HG03432 (cell line): Measurements from ENCODE around the gene CMTM2.

ENCODE experiments used
- ATAC-seq: cut with Tn5 transposase; IDR thresholded peaks from one replicate; pipeline ENCODE4 v1.9.1; 2021; ENCODE audit warnings: mild to moderate bottlenecking, moderate library complexity; ENCODE audit not compliant: unreplicated experiment

The CMTM2 gene, protein sequence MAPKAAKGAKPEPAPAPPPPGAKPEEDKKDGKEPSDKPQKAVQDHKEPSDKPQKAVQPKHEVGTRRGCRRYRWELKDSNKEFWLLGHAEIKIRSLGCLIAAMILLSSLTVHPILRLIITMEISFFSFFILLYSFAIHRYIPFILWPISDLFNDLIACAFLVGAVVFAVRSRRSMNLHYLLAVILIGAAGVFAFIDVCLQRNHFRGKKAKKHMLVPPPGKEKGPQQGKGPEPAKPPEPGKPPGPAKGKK

GRCh38 chr16:66578651-66579531 is at the start of gene CMTM2:
CMTM2 (plus strand) TSS chr16:66579463; CDS start chr16:66579608, 145 bp downstream.
- no peak for ATAC-seq

DNA sequence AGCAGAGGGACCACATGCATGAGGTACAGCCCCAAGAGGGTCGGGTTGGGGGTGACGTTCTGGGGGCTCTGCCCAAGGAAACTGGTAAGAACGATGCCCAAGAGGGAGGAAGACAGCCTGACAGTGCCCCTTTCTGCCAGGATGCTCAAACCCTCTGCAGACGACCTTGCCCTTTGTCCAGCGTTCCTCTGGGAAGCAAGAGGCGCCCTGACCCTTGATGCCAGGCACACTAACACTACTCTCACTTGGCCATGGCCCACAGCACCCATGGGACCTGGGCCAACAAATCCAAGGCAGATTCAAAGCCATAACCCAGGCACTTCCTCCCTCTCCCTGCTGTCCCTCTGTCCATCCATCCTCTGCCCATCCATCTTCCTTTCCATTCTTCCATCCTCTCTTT is 49.8 kb upstream of the CMTM2 start:
- no peak for ATAC-seq

- ATAC-seq: no peak
Observed at GRCh38 chr16:66534376-66534799, 44.9 kb upstream of the CMTM2 start.

DNA sequence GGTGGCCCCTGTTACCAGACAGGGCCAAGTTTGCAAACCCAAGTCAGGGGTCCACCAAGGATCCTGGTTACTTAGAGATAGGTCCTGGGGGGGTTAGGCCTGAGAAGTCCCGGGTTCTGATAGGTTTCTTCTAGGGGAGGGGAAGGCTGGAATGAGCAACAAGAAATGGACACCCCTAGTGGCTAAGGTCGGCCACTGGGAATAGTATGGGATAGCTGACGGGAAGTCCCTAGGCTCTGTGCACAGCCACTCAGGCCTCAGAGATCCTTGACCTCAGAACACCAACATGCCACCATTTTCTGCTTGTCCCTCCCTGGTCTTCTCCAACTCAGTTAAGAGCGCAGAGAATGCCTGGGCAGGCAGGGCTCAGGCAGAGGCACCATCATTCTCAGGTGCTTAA is 42.7 kb upstream of the CMTM2 start:
- no peak for ATAC-seq

- ATAC-seq: no peak
Observed at GRCh38 chr16:66537236-66537635, 42.0 kb upstream of the CMTM2 start.

DNA sequence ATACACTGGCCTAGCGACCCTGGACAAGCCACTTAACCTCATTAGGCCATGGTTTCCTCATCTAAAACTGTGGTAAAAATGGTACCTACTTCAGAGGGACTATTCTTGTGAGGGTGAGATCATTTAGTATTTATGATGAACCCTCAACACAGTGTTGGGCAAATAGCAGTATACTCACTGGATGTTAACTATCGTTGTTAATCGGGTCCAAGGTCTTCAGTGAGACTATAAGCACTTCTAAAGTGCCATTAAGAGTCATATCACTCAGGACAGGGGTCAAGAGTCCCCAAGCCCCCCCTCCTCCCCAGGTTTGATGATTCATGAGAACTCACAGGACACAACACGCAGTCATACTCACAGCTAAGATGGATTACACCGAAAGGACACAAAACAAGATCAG is 40.4 kb upstream of the CMTM2 start:
- no peak for ATAC-seq

DNA sequence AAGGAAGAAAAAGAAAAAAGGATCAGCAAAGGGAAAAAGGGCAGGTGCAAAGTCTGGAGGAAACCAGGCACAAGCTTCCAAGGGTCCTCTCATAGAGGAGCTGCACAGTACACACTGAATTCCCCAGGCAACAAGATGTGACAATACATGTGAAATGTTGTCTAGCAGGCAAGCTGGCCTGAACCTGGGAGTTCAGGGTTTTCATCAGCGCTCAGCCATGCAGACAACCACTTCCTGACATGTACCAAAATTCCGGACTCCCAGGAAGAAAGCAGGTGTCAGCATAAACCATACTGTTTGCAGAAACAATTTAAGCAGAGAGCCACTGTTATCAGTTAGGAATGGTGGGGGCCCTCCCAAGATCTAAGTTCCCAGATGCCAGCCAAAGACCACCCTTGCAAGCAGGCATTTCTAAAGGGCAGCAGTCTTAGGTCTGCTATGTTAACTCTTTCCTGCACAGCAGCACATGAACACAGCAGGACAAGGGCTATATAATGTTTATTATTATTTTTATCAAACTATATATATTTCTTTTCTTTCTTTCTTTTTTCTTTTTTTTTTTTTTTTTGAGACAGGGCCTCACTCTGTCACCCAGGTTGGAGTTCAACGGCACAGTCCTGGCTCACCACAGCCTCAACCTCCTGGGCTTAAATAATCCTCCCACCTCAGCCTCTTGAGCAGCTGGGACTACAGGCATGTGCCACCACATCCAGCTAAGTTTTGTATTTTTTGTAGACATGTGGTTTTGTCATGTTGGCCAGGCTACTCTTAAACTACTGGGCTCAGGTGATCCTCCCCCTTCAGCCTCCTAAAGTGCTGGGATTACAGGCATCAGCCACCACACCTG is 39.4 kb upstream of the CMTM2 start:
- ATAC-seq: peak; percentile 67

- ATAC-seq: no peak
Observed at GRCh38 chr16:66541388-66542355, 37.6 kb upstream of the CMTM2 start.

DNA sequence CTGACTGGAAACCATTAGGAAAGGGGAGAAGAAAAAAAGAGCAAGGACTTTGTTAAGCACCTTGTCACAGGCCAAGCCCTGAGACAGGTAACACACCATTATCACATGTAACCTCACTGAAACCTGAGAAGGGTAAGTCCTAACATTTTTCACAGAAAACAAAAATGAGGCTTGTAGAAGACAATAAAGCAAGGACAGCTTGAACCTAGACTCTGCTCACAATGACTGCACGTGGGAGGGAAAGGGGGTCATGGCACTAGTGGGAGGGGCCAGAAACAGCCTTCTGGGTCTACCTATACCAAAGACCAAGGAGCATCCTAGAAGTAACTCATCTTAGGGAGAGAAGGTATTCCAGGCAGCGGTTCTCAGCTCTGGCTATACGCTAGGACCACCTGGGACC is 36.9 kb upstream of the CMTM2 start:
- ATAC-seq: no peak

DNA sequence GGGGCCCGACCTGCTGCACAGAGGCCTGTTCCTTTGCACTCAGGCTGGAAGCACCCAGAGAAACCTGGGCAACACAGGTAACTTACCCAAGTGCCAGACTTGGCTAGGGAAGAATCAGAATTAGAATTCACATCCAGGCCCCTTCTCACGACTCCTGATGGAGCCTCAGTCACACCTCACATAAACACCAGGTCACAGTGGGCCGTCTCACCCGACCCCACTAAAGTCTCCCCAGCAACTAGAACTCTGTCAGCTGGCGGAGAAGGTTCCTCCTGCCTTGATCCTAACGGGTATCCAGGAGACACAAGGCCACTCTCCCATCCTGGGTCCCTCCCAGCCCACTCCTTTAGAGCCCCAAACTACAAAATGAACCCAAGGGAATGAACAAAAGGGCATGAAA is 35.7 kb upstream of the CMTM2 start:
- no peak for ATAC-seq

DNA sequence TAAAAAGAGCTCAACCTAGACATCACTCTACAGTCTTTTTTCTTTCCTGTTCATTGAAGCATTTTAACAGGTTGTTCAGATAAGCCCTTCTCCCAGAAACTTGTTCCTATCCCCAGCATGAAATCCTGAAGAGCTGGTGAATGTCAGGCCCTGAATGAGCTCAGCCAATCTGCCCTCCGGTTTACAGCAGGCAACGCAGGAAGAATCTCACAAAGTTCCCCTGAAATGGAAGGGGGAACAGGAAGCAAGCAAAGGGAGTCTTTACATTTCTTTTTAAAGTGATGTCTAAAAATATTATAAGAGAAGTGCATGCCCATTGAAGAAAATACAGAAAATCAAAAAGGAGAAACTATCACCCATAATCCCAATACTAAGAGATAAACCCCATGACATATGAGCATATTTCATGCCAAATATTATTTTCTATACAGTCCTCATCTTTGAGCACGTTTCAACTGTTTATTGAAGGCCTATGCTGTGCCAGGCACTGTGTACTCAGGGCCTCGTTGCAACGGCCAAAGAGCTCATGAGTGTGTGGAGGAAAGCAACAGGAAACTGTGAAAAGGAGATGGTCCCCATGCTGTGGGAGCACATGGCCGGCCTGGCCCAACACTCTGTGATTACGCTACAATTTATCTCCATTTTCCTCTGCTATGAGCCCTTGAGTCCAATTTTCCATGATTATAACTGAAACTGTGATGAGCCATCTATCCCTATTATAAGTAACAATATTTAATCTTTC is 35.1 kb upstream of the CMTM2 start:
- ATAC-seq: no peak

DNA sequence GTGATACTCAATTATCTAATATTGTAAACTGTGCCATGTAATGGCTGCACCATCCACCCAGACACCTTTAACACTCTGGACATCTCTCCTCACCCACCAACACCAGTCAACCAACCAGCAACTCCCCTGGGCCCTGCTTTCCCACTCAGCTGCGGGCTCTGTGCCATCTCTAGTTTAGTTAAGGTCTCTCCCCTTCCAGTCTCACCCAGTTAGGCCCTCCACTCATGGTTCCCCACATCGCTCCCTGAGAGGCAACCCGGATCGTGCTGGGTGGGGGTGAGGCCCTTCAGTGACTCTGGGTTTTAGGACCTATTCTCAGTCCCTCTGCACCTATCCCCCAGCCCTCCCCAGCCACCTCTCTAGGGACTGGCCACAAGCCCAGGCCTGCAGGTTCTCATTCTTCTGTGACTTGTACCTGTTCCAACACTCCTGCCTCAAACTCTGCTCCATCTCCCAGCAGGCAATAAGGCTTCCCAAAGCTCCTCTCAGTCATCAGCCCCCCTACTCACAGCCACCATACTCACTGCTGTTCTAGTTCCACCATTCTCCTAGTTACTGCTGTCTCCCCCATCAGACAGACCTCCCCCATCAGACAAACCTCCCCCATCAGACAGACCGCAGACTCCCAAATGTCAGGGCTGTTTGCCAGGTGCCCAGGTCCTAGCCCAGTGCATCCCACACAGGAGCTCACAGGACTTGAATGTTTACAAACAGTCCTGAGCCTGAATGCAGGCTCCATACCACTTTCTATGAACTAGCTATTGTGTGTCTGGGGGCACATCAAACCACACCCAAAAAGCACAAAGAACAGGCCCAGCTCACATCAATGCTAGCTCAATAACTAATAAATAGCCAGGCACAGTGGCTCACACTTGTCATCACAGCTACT is 31.9 kb upstream of the CMTM2 start:
- ATAC-seq: no peak

DNA sequence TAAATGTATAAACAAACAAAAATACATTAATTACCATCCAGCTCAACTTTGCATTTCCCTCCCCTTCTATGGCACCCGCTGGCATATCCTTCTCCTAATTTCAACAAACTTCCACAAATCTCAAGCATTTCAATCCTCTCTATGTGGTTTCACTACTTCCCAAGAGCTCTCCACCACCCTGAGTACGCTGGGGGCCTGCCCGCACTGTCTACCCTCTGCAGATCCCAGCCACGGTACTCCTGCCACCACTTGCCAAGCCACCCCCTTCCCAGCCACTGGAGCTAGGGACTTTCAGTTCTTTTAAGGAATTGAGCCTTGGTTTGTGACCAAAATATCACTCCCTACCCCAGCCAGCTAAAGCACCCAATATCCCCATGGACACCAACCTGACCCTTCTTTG is 31.2 kb upstream of the CMTM2 start:
- ATAC-seq: no peak

GRCh38 chr16:66548868-66549267 is 30.4 kb upstream of the CMTM2 start:
- no peak for ATAC-seq

DNA sequence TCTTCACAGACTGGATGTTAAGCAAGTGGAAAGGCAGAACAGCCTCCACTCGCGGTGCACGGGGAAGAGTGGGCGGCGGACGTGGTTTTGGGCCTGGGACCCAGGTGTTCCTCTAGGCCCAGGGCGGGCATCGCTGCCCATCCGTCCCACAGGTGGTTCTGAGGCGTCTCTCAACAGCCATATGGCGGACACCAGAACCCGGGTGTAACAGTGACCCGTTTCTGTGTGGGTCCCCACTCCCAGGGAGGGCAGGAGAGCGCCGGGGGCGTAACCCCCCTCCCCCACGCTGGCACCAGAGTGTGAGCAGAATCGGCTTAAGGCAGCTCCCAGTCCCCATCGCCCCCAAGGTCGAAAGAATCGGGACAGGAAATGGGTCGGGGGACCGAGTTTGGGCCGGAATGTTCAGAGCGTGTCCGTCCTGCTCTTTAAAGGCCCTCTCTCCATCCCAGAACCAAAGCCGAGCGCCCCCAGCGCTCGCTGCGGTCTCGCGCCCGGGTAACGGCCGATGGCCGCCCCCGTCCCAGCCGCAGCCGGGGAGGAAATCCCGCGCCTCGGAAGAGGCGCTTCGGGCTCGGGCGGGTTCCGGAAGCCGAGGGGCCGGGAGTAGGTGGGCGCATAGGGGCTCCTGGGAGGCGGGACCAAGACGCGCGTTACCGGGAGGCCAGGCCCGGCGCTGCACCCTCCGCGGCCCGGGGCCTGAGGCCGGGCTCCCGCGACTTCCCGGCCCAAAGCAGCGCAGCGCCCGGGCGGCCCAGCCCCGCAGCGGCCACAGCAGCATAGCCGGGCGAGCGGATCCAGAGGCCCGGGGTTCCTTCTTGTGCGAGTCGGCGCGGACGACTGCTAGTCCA is 29.8 kb upstream of the CMTM2 start, which contains the start of gene TK2:
TK2 (minus strand) TSS at position 839 of the 848 bp plus-strand sequence; CDS start at position 778, 61 bp downstream.
- peak; percentile 38 for ATAC-seq

- ATAC-seq: no peak
Observed at GRCh38 chr16:66551348-66551759, 27.9 kb upstream of the CMTM2 start.

GRCh38 chr16:66551788-66552285 is 27.4 kb upstream of the CMTM2 start:
- ATAC-seq: peak; percentile 2
